OCI-LY3 (cell line): ENCODE results near the gene SYT8.

Experiments
- CTCF ChIP-seq: fragments of 200-600, 300-600 bp; sonication (generic); IDR thresholded peaks from 2 replicates; pipeline ENCODE4 v1.5.1; 2014; ENCODE audit warnings: antibody characterized with exemption, low read length, low read depth
- EZH2phosphoT487 ChIP-seq: fragments of 200-600 bp; shearing (Covaris generic); IDR thresholded peaks from 2 replicates; pipeline ENCODE4 v1.6.1; 2018; ENCODE audit warnings: antibody characterized with exemption, mixed run types, low read depth

GRCh38 chr11:1869427-1870325 is 34.9 kb downstream of the SYT8 start:
- TF ChIP-seq CTCF (peak; percentile 47), EZH2phosphoT487 (no peak)
